Fibroblast of gingiva (primary cell): Measurements from ENCODE around the gene RNF4.
A peak's percentile ranks its signal among the peaks of the same experiment; 100 is the strongest.
"Not testable (repeated sequence)": the region's sequence is repeated elsewhere in the genome, so short reads cannot be mapped to it uniquely, and the experiment has no call there.

Source experiments
- DNase-seq: peaks from one replicate; pipeline ENCODE4 v3.0.0-alpha.2; 2011; ENCODE audit warnings: low read depth

The RNF4 gene

DNA sequence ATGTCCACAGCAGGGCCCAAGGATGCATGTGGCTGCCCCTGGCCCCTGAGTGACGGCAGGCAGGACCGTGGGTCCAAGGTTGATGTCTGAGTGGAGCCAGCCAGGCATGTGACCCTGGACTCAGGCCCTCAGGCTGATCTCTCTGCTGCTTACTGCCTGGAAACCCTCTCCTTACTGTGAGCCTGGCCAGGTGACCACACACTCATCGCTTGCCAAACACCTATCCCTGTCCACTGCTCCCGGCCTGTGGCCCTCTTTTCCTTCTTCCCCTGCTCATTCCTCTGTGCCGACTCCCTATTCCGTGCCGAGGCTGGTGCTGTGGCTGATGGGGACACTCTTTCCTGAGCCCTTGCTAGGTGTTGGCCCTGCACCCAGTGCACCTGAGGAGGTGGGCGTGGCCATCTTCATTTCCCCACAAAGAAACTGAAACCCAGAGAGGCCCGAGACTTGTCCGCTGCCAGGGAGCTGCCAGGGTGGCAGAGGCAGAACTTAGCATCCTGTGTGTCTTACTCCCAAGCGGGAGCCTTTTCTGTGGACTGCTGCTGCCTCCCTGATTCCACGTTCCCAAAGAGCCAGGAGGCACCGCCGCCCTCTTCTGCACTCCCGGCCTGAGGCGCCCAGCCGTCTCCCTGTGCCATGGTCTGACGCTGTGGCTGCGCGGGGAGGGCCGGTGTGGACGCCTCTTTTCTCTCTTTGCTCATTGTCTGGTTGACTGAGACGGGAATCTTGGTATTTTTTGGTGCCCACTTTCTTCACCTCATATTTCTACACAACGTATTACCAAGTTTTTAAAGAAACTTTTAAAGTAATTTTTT is 11.2 kb upstream of the RNF4 start:
- no peak for DNase-seq

DNA sequence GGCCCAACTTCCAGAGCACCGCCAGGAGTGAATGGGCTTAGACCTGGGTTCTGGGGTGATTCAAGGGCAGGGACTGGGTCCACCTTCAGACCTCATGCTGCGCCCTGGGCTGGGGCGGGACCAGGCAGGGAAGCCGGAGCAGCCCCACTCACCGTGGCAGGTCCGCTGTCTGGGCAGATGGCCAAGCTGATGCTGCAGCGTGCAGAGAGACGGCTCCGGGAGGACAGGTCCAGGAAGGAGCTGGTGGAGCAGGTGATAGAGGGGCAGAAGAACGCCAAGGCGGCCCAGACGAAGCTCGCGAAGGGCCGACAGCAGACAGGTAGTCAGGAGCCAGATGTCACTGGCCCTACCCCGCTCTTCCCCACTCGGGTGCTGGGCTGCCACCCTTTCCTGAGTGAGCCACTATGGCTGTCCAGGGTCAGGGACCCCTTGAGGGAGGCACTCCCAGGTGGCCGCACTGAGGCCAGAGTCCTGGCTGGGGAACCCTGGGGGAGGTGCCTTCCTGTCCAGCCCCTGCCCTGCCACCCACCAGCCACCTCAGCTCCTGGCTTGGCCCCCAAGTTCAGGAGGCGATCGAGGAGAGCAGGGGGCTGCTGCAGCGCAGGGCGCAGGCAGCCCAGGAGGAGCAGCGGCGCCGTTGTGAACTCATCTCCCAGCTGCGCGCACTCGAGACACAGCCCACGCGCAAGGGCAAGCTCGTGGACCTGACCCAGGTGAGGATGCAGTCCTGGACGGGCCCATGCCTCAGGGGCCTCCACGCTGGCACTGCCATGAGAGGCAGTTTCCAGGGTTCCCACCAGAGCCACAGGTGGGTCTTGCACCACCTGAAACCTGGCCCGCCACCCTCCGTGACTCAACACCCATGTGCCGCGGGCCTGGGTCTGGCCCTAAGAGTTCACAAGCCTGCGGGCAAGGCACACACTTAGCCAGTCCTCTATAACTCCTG is 10.1 kb upstream of the RNF4 start:
- no peak for DNase-seq

DNA sequence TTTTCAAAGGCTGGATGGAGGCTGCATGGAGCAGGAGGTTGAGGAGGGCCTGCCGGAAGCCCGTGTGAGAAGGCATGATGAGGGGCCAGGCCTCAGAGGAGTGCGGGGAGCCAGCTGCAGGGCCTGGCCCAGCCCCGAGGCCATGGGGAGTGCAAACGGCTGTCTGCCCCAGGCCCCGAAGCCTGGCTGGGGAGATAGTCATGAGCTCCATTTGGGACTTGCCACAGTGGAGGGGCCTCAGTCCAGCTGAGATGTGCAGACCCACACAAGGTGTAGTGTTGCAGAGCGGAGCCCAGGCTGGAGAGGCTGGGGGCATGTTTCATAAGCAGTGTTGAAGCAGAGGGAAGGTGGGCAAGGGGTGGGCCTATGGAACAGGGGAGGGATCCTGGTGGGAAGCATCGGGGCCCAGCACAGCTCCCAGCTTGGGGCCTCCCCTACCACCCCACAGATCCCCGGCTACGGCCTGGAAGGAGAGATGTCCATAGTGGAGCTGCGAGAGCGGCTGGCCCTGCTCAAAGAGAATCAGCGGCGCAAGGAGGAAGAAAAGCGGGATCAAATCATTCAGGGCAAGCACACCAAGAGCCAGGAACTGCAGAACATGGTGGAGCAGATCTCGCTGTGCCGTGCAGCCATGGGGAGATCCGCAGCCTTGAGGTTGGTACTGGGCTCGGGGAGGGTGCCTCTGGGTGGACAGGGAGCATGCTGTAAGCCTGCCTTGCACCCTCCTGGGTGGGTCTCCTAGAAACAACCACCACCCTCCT is 9.1 kb upstream of the RNF4 start:
- DNase-seq: no peak

DNA sequence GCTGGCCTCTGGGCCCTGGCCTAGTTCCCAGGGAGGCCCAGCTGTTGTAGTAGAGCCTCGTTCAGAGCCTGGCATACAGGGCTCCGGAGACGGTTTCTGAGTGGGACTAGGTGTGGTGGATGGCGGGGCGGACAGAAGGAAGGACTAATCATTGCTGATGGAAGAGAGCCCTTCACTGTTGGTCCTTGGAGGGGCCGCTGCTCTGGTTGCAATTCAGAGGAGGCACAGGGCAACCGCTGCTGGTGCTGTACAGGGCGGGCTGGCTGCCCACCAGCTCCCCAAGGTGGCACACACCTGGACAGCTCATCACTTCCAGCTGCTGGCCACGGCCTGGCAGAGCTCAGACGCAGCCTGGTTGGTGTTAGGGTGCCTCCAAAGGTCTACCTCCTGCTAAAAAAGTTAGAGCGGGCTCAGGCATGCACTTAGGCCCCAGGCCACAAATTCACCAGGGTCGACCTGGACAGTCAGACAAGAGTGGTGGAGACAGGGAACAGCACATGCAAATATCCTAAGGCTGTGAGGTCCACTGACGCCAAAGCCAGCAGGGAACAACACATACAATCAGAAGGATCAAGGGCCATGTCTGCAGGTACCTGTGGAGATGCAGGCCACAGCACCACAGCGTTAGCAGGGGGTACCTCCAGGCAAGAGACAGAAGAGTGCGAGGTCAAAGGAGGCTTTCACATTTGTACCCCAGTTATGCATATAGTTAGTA is 7.5 kb upstream of the RNF4 start:
- no peak for DNase-seq

DNA sequence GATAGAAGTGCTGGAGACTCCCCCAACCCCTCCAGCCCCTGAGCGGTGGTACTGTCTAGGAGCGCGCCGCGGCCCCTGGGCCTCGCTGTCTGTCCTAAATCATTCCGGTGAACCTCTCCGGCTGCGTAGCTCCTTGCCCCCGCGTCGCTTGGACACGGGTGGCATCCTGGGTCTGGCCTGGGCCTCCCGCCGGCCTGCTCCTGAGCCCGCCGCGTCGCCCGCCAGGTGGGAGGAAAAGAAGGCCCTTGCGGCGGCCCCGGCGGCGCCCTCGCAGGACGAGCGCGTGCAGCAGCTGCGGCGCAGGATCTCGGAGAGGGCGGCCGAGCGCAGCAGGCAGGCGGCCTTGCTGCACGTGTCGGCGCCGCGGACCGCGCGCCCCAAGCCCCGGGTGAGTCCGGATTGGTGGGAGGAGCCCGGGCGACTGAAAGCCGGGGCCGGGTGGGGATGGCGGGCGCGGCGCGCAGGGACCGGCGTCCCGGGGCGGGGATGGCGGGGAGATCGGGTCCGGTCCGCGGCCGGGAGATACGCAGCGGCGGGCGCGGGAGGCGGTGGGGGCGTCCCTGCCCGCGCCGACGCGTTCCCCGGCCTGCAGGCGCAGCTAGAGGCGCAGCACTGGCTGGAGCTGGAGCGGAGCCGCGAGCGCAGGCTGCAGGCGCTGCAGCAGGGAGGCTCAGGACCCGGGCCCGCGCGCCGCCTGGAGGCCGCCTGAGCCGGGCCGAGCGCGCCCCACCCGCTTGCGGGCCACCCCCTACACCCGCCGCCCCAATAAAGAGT is 6.5 kb upstream of the RNF4 start:
- DNase-seq: peak; percentile 71

DNA sequence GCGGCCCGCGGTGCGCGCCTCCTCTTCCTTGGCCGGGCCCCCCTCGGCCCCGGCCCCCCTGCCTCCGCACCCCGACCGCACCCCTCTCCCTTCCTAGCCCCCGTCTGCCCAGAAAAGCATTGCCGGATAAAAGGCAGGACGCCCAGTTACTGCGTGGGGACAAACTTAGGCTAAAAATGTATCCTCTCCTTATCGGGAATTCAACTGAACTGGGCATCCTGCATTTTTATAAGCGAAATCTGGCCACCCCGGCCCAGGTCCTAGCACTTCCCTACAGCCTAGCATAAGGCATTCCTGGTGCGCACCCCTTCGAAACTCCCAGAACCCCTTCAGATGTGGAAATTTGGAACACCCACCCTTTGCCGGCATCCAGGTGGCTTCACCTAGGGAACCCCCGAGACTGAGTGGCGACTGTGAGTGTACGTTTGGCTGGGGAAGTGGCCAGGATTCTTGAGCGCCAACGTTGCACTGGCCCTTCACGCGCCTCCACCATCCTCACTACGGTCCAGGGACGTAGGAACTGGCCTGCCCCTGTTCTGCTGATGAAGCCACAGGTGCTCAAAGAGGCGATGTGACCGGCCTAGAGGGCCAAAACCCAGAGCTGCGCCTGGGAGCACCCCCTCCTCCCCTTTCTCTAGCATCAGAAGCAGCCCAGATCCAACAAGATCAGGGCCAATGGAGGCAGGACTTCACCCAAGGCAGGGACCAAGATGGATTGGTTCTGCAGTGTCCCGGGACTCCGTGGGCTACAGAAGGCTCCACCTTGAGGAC is 5.7 kb upstream of the RNF4 start:
- DNase-seq: no peak

DNA sequence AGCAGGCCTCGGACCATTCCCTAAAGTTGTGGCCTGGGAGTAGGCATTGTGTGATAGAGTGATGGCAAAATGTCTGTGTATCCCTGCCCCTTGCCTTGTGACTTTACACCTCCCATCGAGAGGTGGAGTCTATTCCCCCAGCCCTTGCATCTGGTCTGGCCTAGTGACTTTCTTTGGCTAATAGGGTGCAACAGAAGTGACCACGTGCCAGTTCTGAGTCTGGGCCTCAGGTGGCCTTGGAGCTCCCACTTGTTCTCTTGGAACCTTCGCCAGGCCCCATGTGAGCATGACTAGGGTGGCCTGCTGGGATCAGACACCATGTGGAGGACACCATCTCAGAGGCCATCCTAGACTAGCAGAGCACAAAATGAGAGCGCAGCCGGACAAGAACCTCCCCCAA is 3.9 kb upstream of the RNF4 start:
- DNase-seq: no peak

DNA sequence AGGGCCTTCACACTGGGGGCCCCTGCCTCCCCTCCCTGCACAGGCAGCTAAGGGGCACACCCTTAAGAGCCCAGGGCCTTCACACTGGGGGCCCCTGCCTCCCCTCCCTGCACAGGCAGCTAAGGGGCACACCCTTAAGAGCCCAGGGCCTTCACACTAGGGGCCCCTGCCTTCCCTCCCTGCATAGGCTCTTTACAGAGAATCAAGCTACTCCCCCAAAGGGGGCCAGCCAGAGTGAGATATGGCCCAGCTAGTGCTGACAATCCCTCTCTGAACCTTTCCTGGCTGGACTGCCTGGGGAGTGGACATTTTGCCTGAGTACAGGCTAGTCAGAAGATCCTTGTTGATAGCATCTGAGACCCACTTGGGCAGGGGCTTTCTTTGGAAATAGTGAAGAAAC is 3.4 kb upstream of the RNF4 start:
- not testable (repeated sequence) for DNase-seq

DNA sequence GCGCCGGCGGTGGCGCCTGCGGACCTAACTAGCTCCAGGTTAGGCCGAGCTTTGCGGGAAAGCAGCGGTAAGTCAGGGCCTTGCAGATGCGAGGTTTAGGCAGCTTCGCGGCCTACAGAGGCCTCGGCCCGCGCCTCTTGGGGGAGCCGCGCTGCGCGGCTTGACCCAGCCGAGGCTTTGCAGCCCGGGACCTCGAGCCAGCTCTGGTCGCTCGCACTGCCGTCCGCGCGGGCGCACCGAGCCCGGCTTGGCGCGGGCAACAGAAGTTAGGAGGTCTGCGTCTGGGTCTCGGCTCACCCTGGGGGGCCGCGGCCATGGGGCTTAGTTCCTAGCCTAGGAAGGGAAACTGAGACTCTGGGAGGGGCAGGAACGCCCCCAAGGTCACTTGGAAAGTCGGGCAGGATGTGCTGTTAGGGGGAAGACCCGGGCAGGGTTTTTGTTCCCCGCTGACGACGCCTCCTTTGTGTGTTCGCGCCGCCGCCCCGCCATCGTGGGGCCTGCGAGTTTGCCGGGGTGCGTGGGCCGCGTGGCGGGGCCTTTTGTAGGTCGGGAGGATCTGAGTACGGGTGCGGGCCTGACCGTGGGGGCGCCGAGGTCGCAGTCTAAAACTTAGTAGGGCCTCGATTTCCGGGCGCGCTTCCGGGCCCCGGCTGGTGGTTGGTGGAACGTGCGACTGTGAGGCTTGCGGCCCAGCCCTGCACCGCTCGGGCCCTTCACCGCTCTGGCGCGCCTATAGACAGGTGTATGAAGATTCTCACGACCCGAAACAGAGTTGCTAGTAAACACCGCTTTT is 482 bp downstream of the RNF4 start:
- peak; percentile 17 for DNase-seq

DNA sequence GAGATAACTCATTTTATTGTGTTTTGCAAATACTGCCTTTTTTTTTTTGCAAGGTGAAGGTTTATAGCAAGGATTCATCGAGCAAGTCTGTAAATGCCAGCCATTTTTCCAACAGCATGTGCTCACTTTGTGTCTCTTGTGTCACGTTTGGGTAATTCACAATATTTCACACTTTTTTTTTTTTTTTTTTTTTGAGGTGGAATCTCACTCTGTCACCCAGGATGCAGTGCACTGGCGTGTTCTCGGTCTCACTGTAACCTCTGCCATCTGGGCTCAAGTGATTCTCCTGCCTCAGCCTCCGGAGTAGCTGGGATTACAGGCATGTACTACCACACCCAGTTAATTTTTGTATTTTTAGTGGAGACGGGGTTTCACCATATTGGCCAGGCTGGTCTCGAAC is 1.9 kb downstream of the RNF4 start:
- no peak for DNase-seq

DNA sequence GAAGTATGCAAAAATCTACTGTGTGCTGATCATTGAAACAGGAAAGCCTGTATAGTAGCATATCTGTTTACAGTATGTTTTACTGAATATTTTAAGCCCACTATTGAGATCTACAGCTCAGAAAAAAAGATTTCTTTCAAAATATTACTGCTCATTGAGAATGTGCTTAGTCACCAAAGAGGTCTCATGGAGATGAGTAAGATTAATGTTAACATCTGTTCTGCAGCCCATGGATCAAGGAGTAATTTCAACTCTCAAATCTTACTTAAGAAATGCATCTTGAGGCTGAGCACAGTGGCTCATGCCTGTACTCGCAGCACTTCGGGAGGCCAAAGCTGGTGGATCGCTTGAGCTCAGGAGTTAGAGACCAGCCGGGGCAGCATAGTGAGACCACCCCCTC is 3.3 kb downstream of the RNF4 start:
- peak; percentile 59 for DNase-seq

DNA sequence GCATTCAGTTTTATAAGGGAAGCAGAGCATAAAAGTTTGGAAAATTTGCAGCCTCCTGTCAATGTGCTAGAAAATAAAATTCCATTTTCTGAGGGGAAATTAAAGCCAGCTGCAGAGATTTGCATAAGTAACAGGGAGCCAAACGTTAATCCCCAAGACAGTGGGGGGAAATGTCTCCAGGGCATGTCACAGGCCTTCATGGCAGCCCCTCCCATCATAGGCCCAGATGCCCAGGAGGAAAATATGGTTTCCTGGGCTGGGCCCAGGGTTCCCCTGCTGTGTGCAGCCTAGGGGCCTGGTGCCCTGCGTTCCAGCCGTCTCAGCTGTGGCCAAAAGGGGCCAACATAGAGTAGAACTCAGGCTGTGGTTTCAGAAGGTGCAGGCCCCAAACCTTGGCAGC is 9.3 kb downstream of the RNF4 start:
- DNase-seq: peak; percentile 62

DNA sequence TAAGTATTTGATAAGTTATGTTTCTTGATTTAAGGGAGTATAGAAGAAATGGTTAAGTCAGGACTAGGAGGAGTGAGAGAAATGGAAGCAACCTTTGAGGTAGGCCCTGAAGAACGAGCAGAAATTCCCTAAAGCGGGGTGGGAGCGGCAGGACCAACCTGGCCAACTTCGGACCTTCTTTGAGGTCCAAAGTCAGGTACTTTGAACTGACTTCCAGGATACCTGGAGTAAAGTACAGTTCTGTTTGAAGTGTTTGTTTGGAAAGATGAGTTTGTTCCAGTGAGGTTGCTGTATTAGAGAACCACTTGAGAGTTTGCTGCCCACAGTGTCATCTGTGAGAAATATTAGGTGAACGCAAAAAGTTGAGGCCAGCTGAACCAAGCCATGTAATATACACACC is 11.7 kb downstream of the RNF4 start:
- DNase-seq: no peak

DNA sequence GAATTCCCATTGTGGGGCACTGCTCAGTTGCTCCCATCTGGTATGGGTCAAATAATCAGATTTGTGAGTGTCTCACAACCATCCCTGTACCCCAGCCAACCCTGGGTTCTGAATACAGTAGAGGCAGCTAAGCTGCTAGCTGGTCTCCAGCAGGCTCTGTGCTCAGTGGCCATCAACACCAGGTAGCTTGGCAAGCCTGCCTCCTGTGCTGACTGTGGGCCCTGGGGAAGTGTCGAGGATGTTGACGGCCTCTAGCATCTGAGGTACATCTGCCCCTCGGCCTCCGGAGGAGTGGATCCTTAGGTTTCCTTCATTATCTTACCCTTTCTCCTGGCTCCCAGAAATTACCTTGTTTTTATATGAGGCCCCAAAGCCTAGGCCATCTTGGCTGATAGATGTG is 13.3 kb downstream of the RNF4 start:
- DNase-seq: no peak

DNA sequence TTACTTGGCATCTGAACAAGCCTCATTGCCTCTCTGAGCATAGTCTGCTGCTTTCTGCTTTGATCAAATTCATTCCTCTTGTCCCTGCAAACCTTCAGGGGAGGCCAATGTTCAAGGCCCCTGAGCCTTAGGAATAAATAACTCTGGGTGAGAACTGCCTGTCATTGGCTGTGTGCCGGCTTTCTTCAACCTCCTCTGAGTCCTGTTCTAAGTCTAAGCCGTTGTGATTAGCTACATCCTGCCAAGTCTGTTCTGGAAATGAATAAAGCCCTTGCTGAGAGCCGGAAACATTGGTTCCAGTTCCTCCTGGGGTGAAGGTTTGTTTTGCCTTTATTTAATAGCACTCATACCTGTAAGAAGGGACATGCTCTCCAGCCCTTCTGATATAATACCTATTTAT is 13.8 kb downstream of the RNF4 start:
- peak; percentile 52 for DNase-seq

DNA sequence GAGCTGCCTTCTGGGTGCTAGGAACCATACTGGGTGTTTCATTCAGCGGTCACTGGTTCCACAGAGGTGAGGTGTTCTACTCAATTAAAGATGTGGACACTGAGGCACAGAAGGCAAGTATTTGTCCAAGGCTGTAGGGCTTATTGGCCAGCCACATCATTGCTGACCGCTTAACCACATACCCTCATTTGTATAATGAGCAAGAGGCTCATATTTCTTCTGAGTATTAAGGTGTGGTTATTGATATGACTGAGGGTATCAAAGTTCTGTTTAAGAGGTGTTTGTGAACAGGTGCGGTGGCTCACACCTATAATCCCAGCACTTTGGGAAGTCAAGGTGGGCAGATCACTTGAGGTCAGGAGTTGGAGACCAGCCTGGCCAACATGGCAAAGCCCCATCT is 14.3 kb downstream of the RNF4 start:
- DNase-seq: no peak

DNA sequence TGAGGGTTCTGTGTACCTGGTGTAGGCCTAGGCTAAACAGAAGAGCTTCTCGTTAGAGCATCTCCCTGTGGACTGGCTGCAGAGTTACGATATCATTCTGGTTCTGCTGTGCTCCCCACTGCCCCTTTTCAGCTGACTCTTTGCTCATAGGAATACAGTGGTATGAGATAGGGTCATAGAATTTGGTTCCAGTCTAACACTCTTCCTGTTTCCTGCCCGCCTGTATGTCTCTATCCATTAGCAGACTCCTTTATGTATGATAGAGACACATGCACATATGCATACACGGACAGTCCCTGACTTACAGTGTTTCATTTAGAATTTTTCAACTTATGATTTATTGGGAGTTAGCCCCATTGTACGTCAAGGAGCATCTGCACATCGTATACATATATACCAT is 15.3 kb downstream of the RNF4 start:
- no peak for DNase-seq

DNA sequence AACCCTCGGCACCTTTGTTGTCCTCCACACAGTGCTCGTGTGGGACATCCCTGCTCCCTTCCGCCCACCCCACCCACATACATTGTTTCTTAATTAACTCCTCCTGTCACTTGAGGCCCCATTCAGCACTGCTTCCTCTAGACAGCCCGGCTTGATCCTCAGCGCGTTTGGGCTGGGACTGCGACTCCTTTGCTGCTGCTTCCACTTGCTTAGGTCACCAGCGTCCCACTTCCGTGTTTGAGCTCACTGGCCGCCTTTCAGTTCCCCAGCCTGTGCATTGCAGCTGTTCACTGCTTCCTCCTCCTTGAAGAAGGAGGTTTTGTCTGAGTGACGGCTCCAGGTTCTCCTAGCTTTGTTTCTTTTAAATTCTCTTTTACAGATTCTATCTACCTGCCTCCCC is 16.1 kb downstream of the RNF4 start:
- peak; percentile 36 for DNase-seq

DNA sequence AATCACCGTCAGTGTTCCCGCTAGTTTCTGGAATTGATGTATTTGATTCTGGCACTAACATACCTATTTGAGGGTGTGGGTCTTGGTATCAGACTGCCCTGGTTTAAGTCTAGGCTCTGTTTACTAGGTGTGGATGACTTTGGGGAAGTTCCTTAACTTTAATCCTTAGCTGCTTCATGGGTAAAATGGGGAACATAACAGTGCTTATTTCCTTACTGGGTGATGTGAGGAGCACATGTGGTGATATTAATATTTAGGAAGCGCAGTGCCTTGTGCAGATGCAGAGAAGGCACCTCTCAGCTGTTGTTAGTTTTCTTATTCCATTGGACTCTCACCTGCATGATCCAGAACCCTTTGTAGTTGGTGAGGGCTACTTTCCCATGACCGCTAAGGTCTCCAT is 17.1 kb downstream of the RNF4 start:
- DNase-seq: no peak
